Thoracic aorta (tissue), 2 donors: ENCODE data around the gene KCNK2. TPM values are rescaled to one million over a fixed set of nuclear protein-coding genes. Genes with fewer than 3 reads are reported as not detected.

ENCODE experiments used
- ATAC-seq: fragments of 150-250 bp; one replicate; pipeline ENCODE4 v1.8.0; 2017; ENCODE audit warnings: low read depth; ENCODE audit not compliant: insufficient number of reproducible peaks, low FRiP score
- DNase-seq: peaks from one replicate; pipeline ENCODE4 v3.0.0-alpha.2; 2020; ENCODE audit warnings: low spot score
- H3K27ac ChIP-seq, 2 donors: fragments of 200-600 bp; sonication (generic); 1 replicate in 1 of 2; 2 replicates in 1 of 2; pipeline ENCODE4 v1.5.1; 2016; ENCODE audit warnings: mild to moderate bottlenecking in 2 of 2, moderate library complexity in 2 of 2
- H3K27me3 ChIP-seq: fragments of 200-600 bp; sonication (generic); replicated peaks from 2 replicates; pipeline ENCODE4 v1.6.0; 2016; ENCODE audit warnings: mild to moderate bottlenecking; ENCODE audit not compliant: insufficient read depth
- H3K36me3 ChIP-seq: fragments of 200-600 bp; sonication (generic); one replicate; pipeline ENCODE4 v1.5.1; 2016
- H3K4me1 ChIP-seq, 2 donors: fragments of 200-600 bp; sonication (generic); 1 replicate in 1 of 2; 2 replicates in 1 of 2; pipeline versions ENCODE4 v1.5.1 to v1.6.0; 2016; ENCODE audit warnings: low read depth in 2 of 2, mild to moderate bottlenecking in 1 of 2; ENCODE audit not compliant: control insufficient read depth in 1 of 2
- H3K4me3 ChIP-seq: fragments of 200-600 bp; sonication (generic); 2 replicates; pipeline ENCODE4 v1.5.1; 2016; ENCODE audit warnings: mild to moderate bottlenecking
- H3K9me3 ChIP-seq: fragments of 200-600 bp; sonication (generic); 2 replicates; pipeline ENCODE4 v1.5.1; 2016
- CTCF ChIP-seq: fragments of 200-600 bp; sonication (generic); IDR thresholded peaks from one replicate; pipeline ENCODE4 v1.5.1; 2019; ENCODE audit warnings: antibody characterized with exemption
- total RNA-seq, 2 donors: library from RNA; depleted of rRNA; stranded (reverse); fragments of >200 nt; gene quantifications; one replicate each; pipeline versions ENCODE4 v1.1.0 to v1.2.3, GENCODE V29; 2016

KCNK2 gene
- total RNA-seq, 2 donors from 2014 or later = 0.28 to 1.8 TPM

DNA sequence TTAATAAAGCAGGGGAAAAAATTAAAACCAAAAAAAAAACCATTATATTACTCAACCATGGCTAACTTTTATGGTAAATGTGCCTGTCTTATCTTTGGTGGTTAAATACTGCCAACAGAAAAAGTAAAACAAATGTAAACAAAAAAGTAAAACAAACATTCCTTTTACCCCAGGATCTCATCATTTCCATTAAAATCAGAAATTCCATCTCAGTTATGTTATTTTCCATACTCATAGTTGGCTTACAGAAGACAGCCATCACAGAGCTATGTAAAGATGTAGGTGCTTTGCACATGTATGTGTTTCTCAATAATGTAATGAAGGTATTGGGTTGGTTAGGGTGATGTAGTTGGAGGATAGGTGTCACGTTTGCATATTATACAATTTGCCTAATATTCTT, 185.0 kb downstream of the KCNK2 start:
- TF ChIP-seq CTCF = no peak
- Histone ChIP-seq H3K9me3 (no peaks in the 10 kb centered on the region), H3K36me3 (no peaks in the 10 kb centered on the region), H3K4me1 (no peaks in the 10 kb centered on the region), H3K27ac (no peak overlapping the region), H3K4me3 (no peak overlapping the region), H3K27me3 (no peaks in the 10 kb centered on the region)
- no peak for ATAC-seq
- DNase-seq = no peak

GRCh38 chr1:215269955-215270354, 187.4 kb downstream of the KCNK2 start:
- Histone ChIP-seq H3K9me3 (no peaks in the 10 kb centered on the region), H3K36me3 (no peaks in the 10 kb centered on the region), H3K27me3 (no peaks in the 10 kb centered on the region), H3K4me3 (no peak overlapping the region), H3K27ac (no peak overlapping the region), H3K4me1 (no peaks in the 10 kb centered on the region)
- no peak for ATAC-seq
- no peak for DNase-seq
- TF ChIP-seq CTCF = no peak

- TF ChIP-seq CTCF = no peak
These were observed 191.4 kb downstream of the KCNK2 start for GRCh38 chr1:215273838-215274516.

DNA sequence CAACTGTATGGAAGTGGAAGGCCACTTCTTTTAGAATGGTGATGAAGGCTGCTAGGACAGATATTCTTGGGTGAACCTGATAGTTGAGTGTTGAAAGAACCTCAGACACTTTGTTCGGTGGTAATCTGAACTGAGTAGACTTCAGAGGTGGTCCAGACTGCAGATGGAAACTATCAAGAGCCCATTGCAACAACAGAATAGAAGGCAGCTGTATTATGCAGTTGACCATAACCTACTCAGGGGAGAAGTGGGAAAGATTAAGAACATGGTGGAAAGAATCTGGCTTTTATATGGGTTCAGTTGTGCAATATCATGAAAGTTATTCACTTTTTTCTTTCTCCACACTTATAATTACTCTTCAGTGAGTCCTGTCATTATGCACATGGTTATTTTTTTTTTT, 194.0 kb downstream of the KCNK2 start:
- TF ChIP-seq CTCF = no peak
- DNase-seq = no peak
- Histone ChIP-seq H3K27me3 (no peaks in the 10 kb centered on the region), H3K4me3 (no peak overlapping the region), H3K9me3 (no peaks in the 10 kb centered on the region), H3K4me1 (no peaks in the 10 kb centered on the region), H3K27ac (no peak overlapping the region), H3K36me3 (no peaks in the 10 kb centered on the region)
- no peak for ATAC-seq

More at GRCh38 chr1:215273838-215274516, 191.4 kb downstream of the KCNK2 start:
- H3K9me3 ChIP-seq = no peaks in the 10 kb centered on the region
- DNase-seq = no peak
- H3K27me3 ChIP-seq = no peaks in the 10 kb centered on the region
- no peak overlapping the region for H3K4me3 ChIP-seq
- no peak for ATAC-seq
- no peaks in the 10 kb centered on the region for H3K4me1 ChIP-seq
- no peaks in the 10 kb centered on the region for H3K36me3 ChIP-seq
- H3K27ac ChIP-seq = no peak overlapping the region

- Histone ChIP-seq H3K27me3 (no peaks in the 10 kb centered on the region), H3K36me3 (no peaks in the 10 kb centered on the region), H3K27ac (no peak overlapping the region), H3K9me3 (no peaks in the 10 kb centered on the region), H3K4me1 (no peaks in the 10 kb centered on the region), H3K4me3 (no peak overlapping the region)
- ATAC-seq = no peak
- TF ChIP-seq CTCF = no peak
- DNase-seq = no peak
These were observed 195.0 kb downstream of the KCNK2 start for GRCh38 chr1:215277532-215277931.
